HEK293 (cell line): ENCODE data around the gene HTATSF1.

Source experiments
- BCL6B ChIP-seq: fragments of 450-650 bp; formaldehyde crosslinking; IDR thresholded peaks from 2 replicates; pipeline ENCODE4 v1.5.1; 2017; ENCODE audit warnings: missing biosample characterization, missing genetic modification characterization
- GLIS2 ChIP-seq: fragments of 450-650 bp; formaldehyde crosslinking; IDR thresholded peaks from 2 replicates; pipeline ENCODE4 v1.5.1; 2016; ENCODE audit warnings: missing biosample characterization, missing genetic modification characterization
- IKZF3 ChIP-seq: fragments of 450-650 bp; IDR thresholded peaks from 2 replicates; pipeline ENCODE4 v1.5.0; 2018; ENCODE audit warnings: missing biosample characterization, mild to moderate bottlenecking, missing genetic modification characterization, moderate library complexity
- KLF1 ChIP-seq: fragments of 450-650 bp; formaldehyde crosslinking; IDR thresholded peaks from 2 replicates; pipeline ENCODE4 v1.5.1; 2016; ENCODE audit warnings: missing biosample characterization, missing genetic modification characterization
- KLF16 ChIP-seq: fragments of 450-650 bp; formaldehyde crosslinking; IDR thresholded peaks from 2 replicates; pipeline ENCODE4 v1.5.1; 2017; ENCODE audit warnings: missing biosample characterization, missing genetic modification characterization
- KLF17 ChIP-seq: fragments of 450-650 bp; formaldehyde crosslinking; IDR thresholded peaks from 2 replicates; pipeline ENCODE4 v1.5.1; 2016; ENCODE audit warnings: missing biosample characterization, missing genetic modification characterization
- KLF7 ChIP-seq: fragments of 450-650 bp; formaldehyde crosslinking; IDR thresholded peaks from 2 replicates; pipeline ENCODE4 v1.5.1; 2016; ENCODE audit warnings: missing biosample characterization, missing genetic modification characterization, borderline replicate concordance
- KLF8 ChIP-seq: fragments of 450-650 bp; formaldehyde crosslinking; IDR thresholded peaks from 2 replicates; pipeline ENCODE4 v1.5.1; 2016; ENCODE audit warnings: missing biosample characterization, missing genetic modification characterization
- PRDM10 ChIP-seq: fragments of 450-650 bp; formaldehyde crosslinking; IDR thresholded peaks from 2 replicates; pipeline ENCODE4 v1.5.1; 2016; ENCODE audit warnings: missing biosample characterization, missing genetic modification characterization
- RBAK ChIP-seq: fragments of 450-650 bp; formaldehyde crosslinking; IDR thresholded peaks from 2 replicates; pipeline ENCODE4 v1.5.1; 2016; ENCODE audit warnings: missing biosample characterization, missing genetic modification characterization
- SP2 ChIP-seq: fragments of 450-650 bp; formaldehyde crosslinking; IDR thresholded peaks from 2 replicates; pipeline ENCODE4 v1.5.1; 2016; ENCODE audit warnings: missing biosample characterization, missing genetic modification characterization
- YY1 ChIP-seq: fragments of 450-650 bp; formaldehyde crosslinking; IDR thresholded peaks from 2 replicates; pipeline ENCODE4 v1.5.1; 2018; ENCODE audit warnings: missing biosample characterization, missing genetic modification characterization
- ZBTB17 ChIP-seq: fragments of 450-650 bp; formaldehyde crosslinking; IDR thresholded peaks from 2 replicates; pipeline ENCODE4 v1.5.1; 2016; ENCODE audit warnings: missing biosample characterization, missing genetic modification characterization
- ZBTB20 ChIP-seq: fragments of 450-650 bp; formaldehyde crosslinking; IDR thresholded peaks from 2 replicates; pipeline ENCODE4 v1.5.1; 2016; ENCODE audit warnings: missing biosample characterization, missing genetic modification characterization
- ZBTB26 ChIP-seq: fragments of 450-650 bp; formaldehyde crosslinking; optimal IDR thresholded peaks from 2 replicates; pipeline ENCODE3; 2016; ENCODE audit warnings: missing biosample characterization, mild to moderate bottlenecking, missing genetic modification characterization
- ZBTB7A ChIP-seq: fragments of 450-650 bp; formaldehyde crosslinking; IDR thresholded peaks from 2 replicates; pipeline ENCODE4 v1.5.1; 2016; ENCODE audit warnings: low read depth, missing biosample characterization, missing genetic modification characterization
- ZBTB8A ChIP-seq: fragments of 450-650 bp; formaldehyde crosslinking; IDR thresholded peaks from 2 replicates; pipeline ENCODE4 v1.5.1; 2016; ENCODE audit warnings: missing biosample characterization, missing genetic modification characterization
- ZIC2 ChIP-seq: fragments of 450-650 bp; formaldehyde crosslinking; IDR thresholded peaks from 2 replicates; pipeline ENCODE4 v1.5.1; 2016; ENCODE audit warnings: missing biosample characterization, missing genetic modification characterization
- ZNF10 ChIP-seq: fragments of 450-650 bp; formaldehyde crosslinking; IDR thresholded peaks from 2 replicates; pipeline ENCODE4 v1.5.1; 2017; ENCODE audit warnings: missing biosample characterization, missing genetic modification characterization
- ZNF202 ChIP-seq: fragments of 450-650 bp; formaldehyde crosslinking; IDR thresholded peaks from 2 replicates; pipeline ENCODE4 v1.5.1; 2016; ENCODE audit warnings: missing biosample characterization, missing genetic modification characterization, borderline replicate concordance
- ZNF341 ChIP-seq: fragments of 450-650 bp; formaldehyde crosslinking; IDR thresholded peaks from 2 replicates; pipeline ENCODE4; 2016; ENCODE audit warnings: low read depth, missing biosample characterization, missing genetic modification characterization
- ZNF398 ChIP-seq: fragments of 450-650 bp; formaldehyde crosslinking; IDR thresholded peaks from 2 replicates; pipeline ENCODE4 v1.5.1; 2017; ENCODE audit warnings: missing biosample characterization, missing genetic modification characterization
- ZNF768 ChIP-seq: fragments of 450-650 bp; formaldehyde crosslinking; IDR thresholded peaks from 2 replicates; pipeline ENCODE4 v1.5.1; 2018; ENCODE audit warnings: missing biosample characterization, mild to moderate bottlenecking, missing genetic modification characterization
- ZNF776 ChIP-seq: fragments of 450-650 bp; formaldehyde crosslinking; IDR thresholded peaks from 2 replicates; pipeline ENCODE4 v1.5.0; 2017; ENCODE audit warnings: missing biosample characterization, missing genetic modification characterization, borderline replicate concordance
- TF ChIP-seq, protein P1 (sequence below): fragments of 450-650 bp; formaldehyde crosslinking; IDR thresholded peaks from 2 replicates; pipeline ENCODE4 v1.5.1; 2016; ENCODE audit warnings: missing biosample characterization, missing genetic modification characterization
- TF ChIP-seq, protein P2 (sequence below): fragments of 450-650 bp; formaldehyde crosslinking; IDR thresholded peaks from 2 replicates; pipeline ENCODE4 v1.5.1; 2016; ENCODE audit warnings: missing biosample characterization, missing genetic modification characterization

Gene HTATSF1

GRCh38 chrX:136496764-136497555, 432 bp upstream of the HTATSF1 start (continued):
- TF ChIP-seq ZBTB8A (tag by site-specific recombination) (peak; percentile 79), PRDM10 (tag by site-specific recombination) (peak; percentile 89), ZNF10 (tag by site-specific recombination) (no peak), ZNF776 (no peak), ZIC2 (tag by site-specific recombination) (peak; percentile 55), ZNF341 (tag by site-specific recombination) (peak; percentile 27; the same call in 1 of the 2 replicates), ZNF398 (tag by site-specific recombination) (peak; percentile 45; the same call in 1 of the 2 replicates), KLF8 (peak; percentile 83), SP2 (tag by site-specific recombination) (peak; percentile 70), ZBTB7A (peak; percentile 44; the same call in 1 of the 2 replicates), KLF17 (tag by site-specific recombination) (0 out of 2 replicates have a peak, but pooled peaks have one; percentile 12), RBAK (tag by site-specific recombination) (no peak), KLF7 (peak; percentile 89), ZNF768 (no peak), KLF16 (tag by site-specific recombination) (peak; percentile 85), ZBTB17 (peak; percentile 11; the same call in 1 of the 2 replicates), KLF1 (peak; percentile 55), ZNF202 (tag by site-specific recombination) (no peak), GLIS2 (tag by site-specific recombination) (peak; percentile 95), BCL6B (tag by site-specific recombination) (no peak), ZBTB20 (tag by site-specific recombination) (peak; percentile 63; the same call in 1 of the 2 replicates), YY1 (tag by site-specific recombination) (peak; percentile 65), ZBTB26 (tag by site-specific recombination) (peak; percentile 49), IKZF3 (tag by site-specific recombination) (peak; percentile 97)
- TF ChIP-seq, protein P1, sequence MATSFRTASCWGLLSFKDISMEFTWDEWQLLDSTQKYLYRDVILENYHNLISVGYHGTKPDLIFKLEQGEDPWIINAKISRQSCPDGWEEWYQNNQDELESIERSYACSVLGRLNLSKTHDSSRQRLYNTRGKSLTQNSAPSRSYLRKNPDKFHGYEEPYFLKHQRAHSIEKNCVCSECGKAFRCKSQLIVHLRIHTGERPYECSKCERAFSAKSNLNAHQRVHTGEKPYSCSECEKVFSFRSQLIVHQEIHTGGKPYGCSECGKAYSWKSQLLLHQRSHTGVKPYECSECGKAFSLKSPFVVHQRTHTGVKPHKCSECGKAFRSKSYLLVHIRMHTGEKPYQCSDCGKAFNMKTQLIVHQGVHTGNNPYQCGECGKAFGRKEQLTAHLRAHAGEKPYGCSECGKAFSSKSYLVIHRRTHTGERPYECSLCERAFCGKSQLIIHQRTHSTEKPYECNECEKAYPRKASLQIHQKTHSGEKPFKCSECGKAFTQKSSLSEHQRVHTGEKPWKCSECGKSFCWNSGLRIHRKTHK (tag by site-specific recombination), result no peak
- TF ChIP-seq, protein P2, sequence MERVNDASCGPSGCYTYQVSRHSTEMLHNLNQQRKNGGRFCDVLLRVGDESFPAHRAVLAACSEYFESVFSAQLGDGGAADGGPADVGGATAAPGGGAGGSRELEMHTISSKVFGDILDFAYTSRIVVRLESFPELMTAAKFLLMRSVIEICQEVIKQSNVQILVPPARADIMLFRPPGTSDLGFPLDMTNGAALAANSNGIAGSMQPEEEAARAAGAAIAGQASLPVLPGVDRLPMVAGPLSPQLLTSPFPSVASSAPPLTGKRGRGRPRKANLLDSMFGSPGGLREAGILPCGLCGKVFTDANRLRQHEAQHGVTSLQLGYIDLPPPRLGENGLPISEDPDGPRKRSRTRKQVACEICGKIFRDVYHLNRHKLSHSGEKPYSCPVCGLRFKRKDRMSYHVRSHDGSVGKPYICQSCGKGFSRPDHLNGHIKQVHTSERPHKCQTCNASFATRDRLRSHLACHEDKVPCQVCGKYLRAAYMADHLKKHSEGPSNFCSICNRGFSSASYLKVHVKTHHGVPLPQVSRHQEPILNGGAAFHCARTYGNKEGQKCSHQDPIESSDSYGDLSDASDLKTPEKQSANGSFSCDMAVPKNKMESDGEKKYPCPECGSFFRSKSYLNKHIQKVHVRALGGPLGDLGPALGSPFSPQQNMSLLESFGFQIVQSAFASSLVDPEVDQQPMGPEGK (tag by site-specific recombination), result peak; percentile 92
